HG03457 (cell line): Measurements from ENCODE around the gene LRRC4C.
A peak's percentile ranks its signal among the peaks of the same experiment; 100 is the strongest.

Experiments
- ATAC-seq: cut with Tn5 transposase; IDR thresholded peaks from one replicate; pipeline ENCODE4 v1.9.1; 2021; ENCODE audit warnings: moderate number of reproducible peaks; ENCODE audit not compliant: unreplicated experiment

LRRC4C gene

DNA sequence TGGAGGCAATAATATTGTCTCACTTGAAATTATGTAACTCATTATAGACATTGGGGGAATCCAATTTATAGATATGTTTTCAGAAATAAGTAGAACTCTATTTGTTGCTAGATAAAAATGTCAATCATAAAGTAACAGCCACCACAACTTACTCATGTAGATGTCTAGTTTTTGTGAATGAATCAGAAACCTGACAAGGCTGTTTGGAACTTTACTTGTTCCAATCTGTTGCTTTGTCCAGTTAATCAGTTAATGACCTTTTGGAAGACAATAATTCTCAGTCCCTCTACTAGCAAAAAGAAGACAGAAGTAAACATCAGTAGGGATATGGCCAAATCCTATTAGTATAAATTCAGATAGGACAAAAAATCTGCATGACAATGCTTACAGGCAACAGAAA is 1143.3 kb downstream of the LRRC4C start:
- no peak for ATAC-seq

- ATAC-seq: no peak
These were observed 1144.3 kb downstream of the LRRC4C start for GRCh38 chr11:40315122-40315521.

GRCh38 chr11:40314327-40314726 is 1145.1 kb downstream of the LRRC4C start:
- no peak for ATAC-seq

DNA sequence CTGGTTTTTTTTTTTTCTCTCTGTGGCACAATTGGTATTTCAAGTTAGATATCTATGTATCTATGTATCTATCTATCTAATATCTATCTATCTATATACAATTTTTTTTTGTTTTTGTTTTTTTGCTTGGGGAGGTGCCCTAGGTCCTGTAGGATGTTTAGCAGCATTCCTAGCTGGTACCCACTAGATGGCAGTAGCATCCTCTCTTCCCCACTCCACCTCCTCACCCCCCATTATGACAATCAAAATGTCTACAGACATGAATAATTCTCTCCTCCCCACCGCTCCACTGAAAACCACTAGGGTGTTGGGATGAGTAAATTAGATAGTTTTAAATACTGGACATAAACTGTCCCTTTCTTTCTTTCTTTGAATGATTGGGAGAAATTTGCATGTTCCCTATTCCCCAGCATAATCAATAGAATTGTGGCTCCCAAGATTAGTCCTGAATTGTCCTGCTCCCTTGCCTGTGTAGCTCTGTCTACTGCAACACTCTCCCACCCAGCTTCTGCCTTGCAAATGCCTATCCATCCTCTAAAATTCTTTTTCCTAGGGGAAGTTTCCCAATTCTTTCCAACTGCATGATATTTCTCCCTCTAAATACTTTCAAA is 1152.4 kb downstream of the LRRC4C start:
- ATAC-seq: no peak

GRCh38 chr11:40302669-40303068 is 1156.8 kb downstream of the LRRC4C start:
- no peak for ATAC-seq

- no peak for ATAC-seq
These were observed 1164.0 kb downstream of the LRRC4C start for GRCh38 chr11:40295466-40295865.

DNA sequence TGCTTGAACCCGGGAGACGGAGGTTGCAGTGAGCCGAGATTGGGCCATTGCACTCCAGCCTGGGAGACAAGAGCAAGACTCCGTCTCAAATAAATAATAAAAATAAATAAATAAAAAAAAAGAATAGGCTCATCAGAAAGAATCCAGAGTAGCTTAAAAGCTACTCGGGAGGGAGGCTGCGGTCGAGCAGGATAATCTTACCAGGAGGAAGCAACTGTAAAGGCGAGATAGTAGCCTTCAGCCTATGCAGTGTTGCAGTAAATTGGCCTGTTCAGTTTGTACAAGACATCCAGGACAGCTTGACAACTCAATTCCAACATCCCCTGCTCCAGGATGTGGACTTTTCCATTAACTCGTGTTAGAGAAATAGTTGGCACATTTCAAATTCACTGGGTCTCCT is 1164.7 kb downstream of the LRRC4C start:
- no peak for ATAC-seq

DNA sequence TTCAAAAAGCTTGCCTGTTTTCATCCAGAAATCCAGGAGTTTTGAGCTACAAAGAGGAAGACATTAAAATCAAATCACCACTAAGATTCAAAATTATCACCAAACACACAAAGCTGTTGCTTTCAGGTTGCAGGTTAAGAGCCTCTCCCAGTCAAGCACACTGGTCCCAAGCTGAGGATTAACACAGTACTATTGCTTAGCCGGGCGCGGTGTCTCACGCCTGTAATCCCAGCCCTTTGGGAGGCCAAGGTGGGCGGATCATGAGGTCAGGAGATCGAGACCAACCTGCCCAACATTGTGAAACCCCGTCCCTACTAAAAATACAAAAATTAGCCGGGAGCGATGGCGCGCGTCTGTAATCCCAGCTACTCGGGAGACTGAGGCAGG is 1165.1 kb downstream of the LRRC4C start:
- no peak for ATAC-seq

DNA sequence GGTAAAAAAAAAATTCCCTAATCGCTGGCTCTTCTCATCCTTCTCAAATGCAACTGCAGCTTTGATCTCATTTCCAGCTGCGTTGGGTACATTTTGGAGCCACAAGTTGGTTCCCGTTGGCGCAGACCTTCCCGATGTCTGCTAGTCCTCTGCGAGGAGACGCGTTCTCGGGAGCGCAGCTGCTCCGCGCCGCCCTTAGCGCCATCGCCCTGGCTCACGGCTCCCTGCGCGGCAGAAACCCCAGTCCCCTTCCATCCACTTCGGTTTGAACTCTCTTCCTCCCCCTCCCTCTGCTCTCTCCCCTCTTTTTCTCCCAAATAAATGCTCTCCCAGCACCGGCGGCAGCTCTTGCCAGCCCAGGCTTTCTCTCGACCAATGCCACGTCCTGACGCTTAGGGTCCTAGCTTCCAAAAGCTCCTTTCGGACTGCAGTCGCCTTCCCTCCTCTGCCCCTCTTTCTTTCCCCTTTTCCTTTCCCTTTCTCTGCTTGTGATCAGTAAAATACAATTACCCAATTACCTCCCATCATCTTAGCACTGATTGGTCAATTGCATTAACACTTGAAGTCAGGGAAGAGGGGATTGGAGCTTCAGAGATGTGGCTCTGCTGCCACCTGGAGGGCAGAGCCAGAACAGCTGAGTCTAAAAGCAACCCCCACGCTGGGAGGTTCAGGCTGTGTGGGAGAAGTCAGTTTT is 1165.7 kb downstream of the LRRC4C start:
- peak; percentile 86 for ATAC-seq

DNA sequence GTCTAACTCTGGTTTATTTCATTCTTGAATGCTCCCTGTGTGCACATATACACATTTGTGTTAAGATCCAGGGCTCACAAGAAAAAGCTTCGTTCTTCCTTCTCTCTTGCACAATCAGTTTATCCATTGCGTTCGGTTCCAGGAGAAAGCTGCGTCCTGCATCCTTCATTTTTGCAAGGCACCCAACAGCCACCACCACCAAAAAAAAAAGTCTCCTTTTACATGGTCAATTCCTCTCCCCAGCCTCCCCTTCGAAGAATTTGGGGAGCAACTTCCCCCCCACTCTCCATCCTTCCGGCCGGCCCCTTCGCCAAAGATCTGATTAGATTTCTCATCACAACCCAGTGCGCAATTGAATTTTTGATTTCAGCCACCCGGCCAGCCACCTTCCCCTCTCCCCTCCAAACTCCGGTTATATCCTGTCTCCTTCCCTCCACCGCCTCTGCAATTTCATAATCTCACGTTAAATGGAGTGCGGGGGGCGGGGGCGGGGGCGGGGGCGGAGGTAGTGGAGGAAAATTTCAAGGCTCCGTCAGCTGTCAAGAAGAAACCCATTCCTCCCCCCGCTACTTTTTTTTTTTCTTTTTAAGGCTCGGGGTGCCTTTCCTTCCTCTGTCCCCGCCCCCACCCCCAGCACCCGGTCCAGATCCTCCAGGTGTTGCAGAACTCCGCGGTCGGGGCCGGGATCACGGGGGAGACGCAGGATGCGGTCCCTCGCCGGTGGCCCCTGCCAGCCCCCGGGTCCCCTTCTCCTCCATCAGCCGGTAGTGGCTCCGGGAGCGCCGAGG is 1166.5 kb downstream of the LRRC4C start:
- no peak for ATAC-seq

DNA sequence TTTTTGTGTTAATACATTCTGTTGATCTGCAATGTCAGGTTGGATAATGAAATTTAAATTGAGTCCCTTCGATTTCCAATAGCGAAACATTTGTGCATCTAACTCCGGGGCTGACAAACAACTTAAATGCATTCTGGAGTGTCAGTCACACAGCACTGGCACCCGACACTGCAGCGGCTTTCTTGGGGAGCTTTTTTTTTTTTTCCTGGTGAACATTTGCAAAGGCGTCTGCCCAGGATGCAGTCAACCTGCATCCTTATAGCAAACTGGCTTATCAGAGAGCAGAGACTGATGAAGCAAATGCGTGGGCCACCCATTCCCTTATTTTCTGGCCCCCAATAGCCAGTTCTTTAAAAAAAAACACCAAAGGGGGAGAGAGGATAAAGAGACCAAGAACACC is 1167.7 kb downstream of the LRRC4C start:
- no peak for ATAC-seq

GRCh38 chr11:40291329-40291728 is 1168.1 kb downstream of the LRRC4C start:
- ATAC-seq: no peak

DNA sequence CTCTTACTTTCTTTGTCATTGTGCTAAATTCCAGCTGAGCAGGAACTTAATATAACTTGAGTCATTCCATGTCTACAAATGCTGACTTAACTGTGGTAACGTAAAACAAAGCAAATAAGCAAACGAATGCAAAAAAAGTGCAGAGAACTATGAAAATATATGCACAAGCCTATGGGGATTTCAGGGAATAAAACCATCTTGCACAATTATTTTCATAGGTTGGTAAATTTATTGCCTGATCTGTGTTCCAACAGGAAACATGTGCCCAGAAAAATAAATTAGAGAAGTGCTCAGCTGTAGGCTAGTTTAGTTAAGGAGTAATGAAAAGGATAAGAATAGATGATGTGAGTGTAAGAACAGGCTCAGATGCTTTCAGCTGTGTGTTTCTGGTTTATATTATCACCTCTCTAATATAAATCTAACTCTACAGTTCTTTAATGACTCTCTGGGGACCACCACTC is 1169.3 kb downstream of the LRRC4C start:
- ATAC-seq: no peak

- ATAC-seq: no peak
These were observed 1170.1 kb downstream of the LRRC4C start for GRCh38 chr11:40289370-40289769.

DNA sequence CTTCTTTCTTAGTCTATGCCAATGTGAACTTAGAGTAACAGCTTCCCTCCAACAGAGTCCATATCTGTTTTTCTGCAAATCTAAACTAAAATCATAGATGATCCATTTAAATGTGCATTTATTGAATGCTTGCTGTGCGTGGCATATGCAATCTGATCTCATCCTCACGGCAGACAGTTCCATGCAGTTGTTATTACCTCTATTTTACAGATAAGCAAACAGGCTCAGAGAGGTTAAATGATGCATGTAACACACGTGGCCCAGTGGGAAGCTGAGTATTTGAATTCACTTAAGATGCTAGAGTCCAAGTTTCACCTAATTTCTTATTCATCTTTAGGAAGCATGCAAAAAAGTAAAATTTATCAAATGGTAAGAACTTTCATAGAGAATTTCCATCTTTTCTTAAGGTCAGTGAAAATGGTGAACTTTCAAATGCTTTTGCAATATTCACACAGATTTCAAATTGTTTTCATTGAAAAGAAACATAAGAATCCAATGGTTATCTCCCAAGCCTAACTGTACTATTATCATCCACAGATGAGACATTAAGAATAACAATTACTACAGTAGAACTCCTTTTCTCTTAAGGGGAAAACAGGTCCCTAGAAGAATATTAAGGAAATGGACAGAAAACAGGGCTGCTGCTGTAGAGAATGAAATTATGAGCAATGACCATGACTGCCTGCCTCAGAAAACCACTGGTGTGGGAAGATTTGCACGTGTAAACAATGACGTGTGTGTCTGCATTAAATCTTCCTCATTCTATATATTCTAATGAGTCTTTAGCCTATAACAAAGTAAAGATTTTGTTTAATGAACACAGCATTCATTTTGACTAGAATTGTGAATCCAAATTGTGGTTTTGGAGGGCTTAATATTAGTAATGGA is 1171.3 kb downstream of the LRRC4C start:
- ATAC-seq: no peak

GRCh38 chr11:40286137-40286536 is 1173.3 kb downstream of the LRRC4C start:
- ATAC-seq: no peak

DNA sequence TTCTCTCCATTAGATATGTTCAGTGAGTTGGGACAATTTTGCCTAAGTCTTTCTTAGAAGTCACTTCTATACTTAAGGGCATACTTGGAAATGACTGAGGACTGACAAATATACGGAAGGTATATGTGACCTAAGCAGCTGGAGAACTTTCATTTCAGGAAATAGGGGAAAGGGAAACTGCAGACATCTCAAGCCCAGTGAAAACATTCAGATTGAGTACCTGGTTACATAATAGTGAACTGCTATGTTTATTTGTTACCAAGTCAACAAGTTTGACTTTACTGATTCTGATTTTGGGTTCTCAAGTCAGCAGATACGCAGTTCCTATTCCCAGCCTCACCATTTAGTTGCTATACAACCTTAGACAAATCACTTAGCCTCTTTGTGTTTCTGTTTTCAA is 1173.9 kb downstream of the LRRC4C start:
- ATAC-seq: no peak

DNA sequence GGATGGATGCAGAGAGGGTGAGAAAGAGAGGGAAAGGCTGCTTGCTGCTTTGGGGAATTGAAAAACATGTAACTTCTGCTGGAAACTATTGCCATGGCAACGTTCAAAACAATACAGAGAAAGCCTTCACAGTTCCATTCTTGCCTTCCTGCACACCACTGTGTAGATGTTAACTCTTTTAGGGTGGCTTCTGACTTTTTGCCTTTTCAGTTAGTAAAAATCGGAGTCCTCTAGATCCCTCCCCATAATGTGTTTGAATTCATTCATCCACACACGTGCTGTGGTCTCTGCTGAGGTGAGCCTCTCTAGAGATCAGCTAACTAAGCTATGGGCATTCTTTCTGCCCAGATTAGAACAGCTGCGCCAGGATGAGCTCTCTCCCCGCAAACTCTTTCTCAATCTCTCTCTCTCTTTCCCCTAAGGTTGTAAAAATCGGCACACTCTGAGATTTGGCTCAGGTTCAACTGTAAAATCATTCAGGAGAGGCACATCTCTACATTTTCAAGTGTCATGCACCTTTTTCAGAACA is 1178.3 kb downstream of the LRRC4C start:
- ATAC-seq: no peak

GRCh38 chr11:40280159-40281051 is 1179.0 kb downstream of the LRRC4C start:
- ATAC-seq: no peak

GRCh38 chr11:40276960-40277359 is 1182.5 kb downstream of the LRRC4C start:
- no peak for ATAC-seq
